WERI-Rb-1 (cell line): ENCODE results near the gene DNAJB14.
"Not testable (repeated sequence)": the region's sequence is repeated elsewhere in the genome, so short reads cannot be mapped to it uniquely, and the experiment has no call there.

Source experiments
- DNase-seq: peaks from one replicate; pipeline ENCODE4 v3.0.0-alpha.2; 2020
- H3K27ac ChIP-seq: fragments of 250-450 bp; sonication (Bioruptor Pico); 2 replicates; pipeline ENCODE4 v1.5.1; 2020; ENCODE audit warnings: mild to moderate bottlenecking, moderate library complexity
- H3K27me3 ChIP-seq: fragments of 250-450 bp; sonication (Bioruptor Pico); 2 replicates; pipeline ENCODE4 v1.5.1; 2021; ENCODE audit warnings: mild to moderate bottlenecking, low read depth, moderate library complexity; ENCODE audit not compliant: insufficient read depth, severe bottlenecking
- H3K36me3 ChIP-seq: fragments of 250-450 bp; sonication (Bioruptor Pico); 2 replicates; pipeline ENCODE4 v1.5.1; 2020; ENCODE audit warnings: mild to moderate bottlenecking, moderate library complexity
- H3K4me3 ChIP-seq: 2 replicates; pipeline ENCODE4 v1.5.1; 2011; ENCODE audit warnings: low read depth, mild to moderate bottlenecking, control low read depth, low read length
- H3K9me3 ChIP-seq: fragments of 250-450 bp; sonication (Bioruptor Pico); 2 replicates; pipeline ENCODE4 v1.5.1; 2021; ENCODE audit warnings: mild to moderate bottlenecking, moderate library complexity; ENCODE audit not compliant: severe bottlenecking
- TF ChIP-seq, protein P1 (sequence below): IDR thresholded peaks from 2 replicates; pipeline ENCODE4 v1.5.1; 2011; ENCODE audit warnings: low read depth, mild to moderate bottlenecking, control low read depth, inconsistent platforms, low read length

DNAJB14 gene

DNA sequence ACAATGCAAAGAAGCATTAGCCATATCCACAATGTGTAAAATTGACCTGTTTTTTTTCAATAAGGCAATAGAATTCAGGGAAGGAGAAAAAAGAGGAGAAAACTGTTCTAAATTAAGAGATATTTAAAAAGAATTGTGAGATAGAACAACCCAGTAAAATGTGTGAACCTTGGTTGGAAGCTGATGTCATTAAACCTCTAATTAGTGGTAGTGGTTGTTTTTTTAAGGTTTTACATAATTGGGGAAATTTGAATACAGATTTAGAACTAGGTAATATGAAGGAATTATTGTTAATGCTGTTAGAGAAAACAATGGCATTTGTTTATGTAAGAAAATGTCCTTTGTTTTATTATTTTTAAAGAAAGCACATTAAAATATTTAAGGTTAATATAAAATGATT lies 18.8 kb upstream of the DNAJB14 start:
- Histone ChIP-seq H3K4me3 (no peak overlapping the region), H3K27ac (no peak overlapping the region), H3K36me3 (no peaks in the 10 kb centered on the region), H3K27me3 (no peaks in the 10 kb centered on the region), H3K9me3 (no peaks in the 10 kb centered on the region)
- no peak for DNase-seq
- TF ChIP-seq, protein P1, sequence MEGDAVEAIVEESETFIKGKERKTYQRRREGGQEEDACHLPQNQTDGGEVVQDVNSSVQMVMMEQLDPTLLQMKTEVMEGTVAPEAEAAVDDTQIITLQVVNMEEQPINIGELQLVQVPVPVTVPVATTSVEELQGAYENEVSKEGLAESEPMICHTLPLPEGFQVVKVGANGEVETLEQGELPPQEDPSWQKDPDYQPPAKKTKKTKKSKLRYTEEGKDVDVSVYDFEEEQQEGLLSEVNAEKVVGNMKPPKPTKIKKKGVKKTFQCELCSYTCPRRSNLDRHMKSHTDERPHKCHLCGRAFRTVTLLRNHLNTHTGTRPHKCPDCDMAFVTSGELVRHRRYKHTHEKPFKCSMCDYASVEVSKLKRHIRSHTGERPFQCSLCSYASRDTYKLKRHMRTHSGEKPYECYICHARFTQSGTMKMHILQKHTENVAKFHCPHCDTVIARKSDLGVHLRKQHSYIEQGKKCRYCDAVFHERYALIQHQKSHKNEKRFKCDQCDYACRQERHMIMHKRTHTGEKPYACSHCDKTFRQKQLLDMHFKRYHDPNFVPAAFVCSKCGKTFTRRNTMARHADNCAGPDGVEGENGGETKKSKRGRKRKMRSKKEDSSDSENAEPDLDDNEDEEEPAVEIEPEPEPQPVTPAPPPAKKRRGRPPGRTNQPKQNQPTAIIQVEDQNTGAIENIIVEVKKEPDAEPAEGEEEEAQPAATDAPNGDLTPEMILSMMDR: no peak

DNA sequence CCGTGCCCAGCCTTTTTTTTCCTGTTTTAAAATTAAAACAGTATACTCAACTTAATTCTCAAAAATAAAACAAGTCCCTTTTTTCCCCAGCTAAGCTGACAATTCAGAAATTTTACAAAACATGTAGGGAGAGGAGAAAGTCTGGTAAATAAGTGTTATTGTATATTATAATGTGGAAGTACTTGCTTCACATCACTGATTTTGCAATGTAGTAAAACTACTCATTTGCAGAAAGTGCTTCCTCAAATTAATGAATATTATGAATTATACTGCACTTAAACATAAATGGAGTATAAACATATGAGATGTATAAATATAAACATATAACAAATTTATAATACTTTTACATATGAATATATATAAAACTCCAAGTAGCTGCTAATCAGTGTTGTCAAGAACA lies 15.3 kb upstream of the DNAJB14 start:
- Histone ChIP-seq H3K27me3 (no peaks in the 10 kb centered on the region), H3K27ac (no peak overlapping the region), H3K36me3 (no peaks in the 10 kb centered on the region), H3K9me3 (peaks cover 3% of the 10 kb centered on the region), H3K4me3 (no peak overlapping the region)
- DNase-seq: no peak
- TF ChIP-seq, protein P1: no peak

DNA sequence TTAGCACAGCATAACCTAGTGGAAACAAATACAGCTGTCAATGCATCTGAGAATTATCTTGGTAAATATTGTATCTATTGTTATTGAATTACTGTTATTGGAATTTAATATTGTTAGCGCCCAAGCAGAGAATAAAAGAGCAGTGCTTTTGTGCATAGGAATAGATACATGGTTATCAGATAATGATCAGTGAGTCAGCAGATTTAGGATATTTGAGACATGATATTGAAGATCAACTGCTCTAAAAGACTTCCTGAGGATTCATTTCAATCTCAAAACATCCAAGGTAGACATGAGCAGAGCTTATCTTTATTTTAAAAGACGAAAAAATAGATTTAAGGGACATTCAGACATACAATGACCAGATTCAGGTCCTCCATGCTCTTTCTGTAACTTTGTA lies 14.2 kb upstream of the DNAJB14 start:
- Histone ChIP-seq H3K27me3 (no peaks in the 10 kb centered on the region), H3K9me3 (peaks cover 6% of the 10 kb centered on the region), H3K4me3 (no peak overlapping the region), H3K36me3 (no peaks in the 10 kb centered on the region), H3K27ac (no peak overlapping the region)
- TF ChIP-seq, protein P1: no peak
- no peak for DNase-seq

DNA sequence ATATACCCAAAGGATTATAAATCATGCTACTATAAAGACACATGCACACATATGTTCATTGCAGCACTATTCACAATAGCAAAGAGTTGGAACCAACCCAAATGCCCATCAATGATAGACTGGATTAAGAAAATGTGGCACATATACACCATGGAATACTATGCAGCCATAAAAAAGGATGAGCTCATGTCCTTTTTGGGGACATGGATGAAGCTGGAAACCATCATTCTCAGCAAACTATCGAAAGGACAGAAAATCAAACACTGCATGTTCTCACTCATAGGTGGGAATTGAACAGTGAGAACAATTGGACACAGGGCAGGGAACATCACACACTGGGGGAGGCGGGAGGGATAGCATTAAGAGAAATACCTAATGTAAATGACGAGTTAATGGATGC lies 11.8 kb upstream of the DNAJB14 start:
- H3K27me3 ChIP-seq, H3K9me3 ChIP-seq, H3K4me3 ChIP-seq, DNase-seq, H3K27ac ChIP-seq, H3K36me3 ChIP-seq: not testable (repeated sequence)

DNA sequence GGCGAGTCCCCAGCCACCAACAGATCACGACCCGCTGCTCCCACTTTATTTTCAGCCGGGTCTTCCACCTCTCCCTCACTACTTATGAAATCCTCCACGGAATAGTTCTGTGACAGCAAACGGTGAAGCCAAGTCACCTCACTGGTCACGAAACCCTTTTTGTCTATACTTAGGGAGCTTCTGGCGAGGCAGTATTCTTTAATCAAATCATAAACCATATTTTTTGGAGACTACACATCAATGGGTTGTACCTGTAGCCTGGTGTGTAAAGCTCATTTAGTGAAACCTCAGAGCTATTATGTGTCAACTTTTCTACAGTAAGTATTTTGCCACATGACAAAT lies 4.5 kb upstream of the DNAJB14 start:
- peaks cover 2% of the 10 kb centered on the region for H3K9me3 ChIP-seq
- peak overlapping the region; percentile 94 for H3K27ac ChIP-seq
- H3K36me3 ChIP-seq: peaks cover 32% of the 10 kb centered on the region
- H3K4me3 ChIP-seq: peak overlapping the region; percentile 86
- no peak for DNase-seq
- TF ChIP-seq, protein P1: no peak
- no peaks in the 10 kb centered on the region for H3K27me3 ChIP-seq

DNA sequence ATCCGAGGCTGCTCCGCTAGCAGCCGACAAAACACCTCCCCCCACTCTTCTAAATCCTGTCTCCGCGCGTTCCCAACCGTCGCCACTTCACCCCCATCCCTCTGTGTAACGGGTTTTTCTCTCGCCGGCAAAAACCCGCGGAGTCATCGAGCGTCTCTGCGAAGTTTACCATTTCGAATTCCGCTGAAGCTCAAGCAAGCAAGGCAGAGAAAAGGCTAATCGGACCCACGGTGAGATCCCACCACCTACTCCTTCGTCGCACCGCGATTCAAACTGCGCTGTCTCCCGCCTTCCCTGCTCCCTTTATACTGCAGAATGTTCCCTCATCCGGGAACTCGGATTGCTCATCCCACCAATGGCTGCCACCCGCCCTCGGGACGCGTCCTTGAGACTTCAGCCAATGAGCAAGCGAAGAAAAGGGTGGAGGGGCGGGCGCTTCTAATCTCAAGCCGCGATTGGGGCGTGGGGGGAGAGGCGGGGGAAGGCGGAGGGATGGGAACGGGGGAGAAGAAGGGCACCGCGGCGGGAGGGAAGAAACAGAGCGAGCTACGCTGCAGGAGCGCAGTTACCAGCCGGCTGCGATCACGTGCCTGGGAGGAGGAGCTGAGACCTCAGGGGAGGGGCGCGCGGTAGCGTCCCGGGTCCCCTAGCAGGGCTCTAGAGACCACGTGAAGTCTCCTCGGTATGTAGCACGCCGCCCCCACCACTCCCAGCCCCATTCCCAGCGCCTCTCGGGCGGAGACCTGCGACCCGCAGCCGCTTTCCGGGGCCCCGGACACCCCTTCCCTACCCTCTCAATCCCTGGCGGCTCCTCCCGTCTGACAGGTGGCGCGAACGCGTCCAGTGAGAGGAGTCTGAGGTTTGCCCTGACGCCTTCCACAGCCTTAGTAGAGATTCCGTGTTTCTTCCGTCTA lies 3.8 kb upstream of the DNAJB14 start, which contains the start of gene H2AZ1:
Gene H2AZ1, minus strand, starts transcription at position 277 of the 914 bp plus-strand sequence. Its CDS starts 105 bp downstream, at position 172.
- H3K4me3 ChIP-seq: peak within 1 kb of the TSS; percentile 97
- peaks cover 32% of the 10 kb centered on the region for H3K36me3 ChIP-seq
- no peaks in the 10 kb centered on the region for H3K27me3 ChIP-seq
- DNase-seq: peak; percentile 100
- peak within 1 kb of the TSS; percentile 100 for H3K27ac ChIP-seq
- TF ChIP-seq, protein P1: no peak
- no peaks in the 10 kb centered on the region for H3K9me3 ChIP-seq
